NCI-H524 (cell line): ENCODE data around the gene CENPU.
A peak's percentile ranks its signal among the peaks of the same experiment; 100 is the strongest.
"Not testable (repeated sequence)": the region's sequence is repeated elsewhere in the genome, so short reads cannot be mapped to it uniquely, and the experiment has no call there.

ENCODE experiments used
- DNase-seq, 2 experiments: peaks; one replicate each; lab custom pipeline; 2025; lab: John Stamatoyannopoulos, UW

Gene CENPU

GRCh38 chr4:184666670-184667069 is 67.2 kb downstream of the CENPU start:
- DNase-seq: no peak

GRCh38 chr4:184664445-184665210 is 69.3 kb downstream of the CENPU start:
- DNase-seq: no peak

GRCh38 chr4:184662236-184662635 is 71.7 kb downstream of the CENPU start:
- DNase-seq: no peak

GRCh38 chr4:184660978-184661377 is 72.9 kb downstream of the CENPU start:
- DNase-seq: no peak

GRCh38 chr4:184657820-184658219 is 76.1 kb downstream of the CENPU start:
- DNase-seq: not testable (repeated sequence)

GRCh38 chr4:184657144-184657543 is 76.8 kb downstream of the CENPU start:
- no peak for DNase-seq

- DNase-seq: no peak
Measured at GRCh38 chr4:184655889-184656869, 77.7 kb downstream of the CENPU start.

GRCh38 chr4:184653650-184654049 is 80.2 kb downstream of the CENPU start:
- DNase-seq: peak in 1 of 2 experiments; percentile 2

- not testable (repeated sequence) for DNase-seq
Measured at GRCh38 chr4:184652681-184653080, 81.2 kb downstream of the CENPU start.

GRCh38 chr4:184651899-184652298 is 82.0 kb downstream of the CENPU start:
- DNase-seq: no peak

GRCh38 chr4:184649971-184650855 is 83.7 kb downstream of the CENPU start:
- DNase-seq: peak in 1 of 2 experiments; percentile 40

GRCh38 chr4:184649026-184649970 is 84.6 kb downstream of the CENPU start, which contains the start of the genes CASP3 and PRIMPOL:
CASP3 (minus strand) TSS chr4:184649447; CDS start chr4:184638453, 10,994 bp downstream.
PRIMPOL (plus strand) TSS chr4:184649738; CDS start chr4:184657141, 7,403 bp downstream.
- peak; percentile 62 to 91 for DNase-seq

GRCh38 chr4:184648313-184649025 is 85.4 kb downstream of the CENPU start:
- peak in 1 of 2 experiments; percentile 10 for DNase-seq

- DNase-seq: no peak
Measured at GRCh38 chr4:184648054-184648312, 85.9 kb downstream of the CENPU start.

GRCh38 chr4:184647266-184648053 is 86.4 kb downstream of the CENPU start:
- no peak for DNase-seq

- DNase-seq: no peak
Measured at GRCh38 chr4:184645904-184646610, 87.8 kb downstream of the CENPU start.

- no peak for DNase-seq
Measured at GRCh38 chr4:184644553-184645307, 89.2 kb downstream of the CENPU start.
